Activated T-cell treated with anti-CD3 and anti-CD28 coated beads, Interleukin-2, amount 50 U/mL, for 72 hours (primary cell): Measurements from ENCODE around the gene EIF1B. TPM values are rescaled to one million over a fixed set of nuclear protein-coding genes. Genes with fewer than 3 reads are reported as not detected.

Experiments used
- ATAC-seq, 2 donors: fragments of 150-1000 bp; cut with Tn5 transposase; replicated peaks in 1 of 2; 2 replicates each; pipeline ENCODE4 v1.10.0; 2021; ENCODE audit warnings: moderate library complexity in 2 of 2, mild to moderate bottlenecking in 1 of 2
- DNase-seq, 2 donors: peaks; one replicate each; pipeline ENCODE4 v3.0.0; 2021 to 2022; ENCODE audit warnings: mixed read lengths in 1 of 2
- H3K27ac Mint-ChIP-seq: one replicate; pipeline ENCODE4 v1.8.0; 2022; ENCODE audit warnings: mild to moderate bottlenecking, moderate library complexity, mixed read lengths
- H3K27me3 Mint-ChIP-seq: one replicate; pipeline ENCODE4 v1.8.0; 2022; ENCODE audit warnings: low read depth, mixed read lengths
- H3K36me3 Mint-ChIP-seq, 2 donors: one replicate each; pipeline ENCODE4 v1.8.0; 2022; ENCODE audit warnings: mixed read lengths in 2 of 2, mild to moderate bottlenecking in 1 of 2; ENCODE audit not compliant: insufficient read depth in 2 of 2
- H3K4me1 Mint-ChIP-seq: one replicate; pipeline ENCODE4 v1.8.0; 2022; ENCODE audit warnings: low read depth, mixed read lengths
- H3K4me3 Mint-ChIP-seq, 2 donors: one replicate each; pipeline ENCODE4 v1.8.0; 2022; ENCODE audit warnings: mild to moderate bottlenecking in 2 of 2, mixed read lengths in 2 of 2, moderate library complexity in 2 of 2
- H3K9me3 Mint-ChIP-seq, 2 donors: one replicate each; pipeline ENCODE4 v1.8.0; 2022; ENCODE audit warnings: mixed read lengths in 2 of 2
- total RNA-seq, 2 donors: library from RNA; stranded (reverse); gene quantifications; one replicate each; pipeline ENCODE4 v1.2.3, GENCODE V29; 2022

Gene EIF1B
- total RNA-seq, 2 donors from 2014 or later: 89.6 to 92.4 TPM

DNA sequence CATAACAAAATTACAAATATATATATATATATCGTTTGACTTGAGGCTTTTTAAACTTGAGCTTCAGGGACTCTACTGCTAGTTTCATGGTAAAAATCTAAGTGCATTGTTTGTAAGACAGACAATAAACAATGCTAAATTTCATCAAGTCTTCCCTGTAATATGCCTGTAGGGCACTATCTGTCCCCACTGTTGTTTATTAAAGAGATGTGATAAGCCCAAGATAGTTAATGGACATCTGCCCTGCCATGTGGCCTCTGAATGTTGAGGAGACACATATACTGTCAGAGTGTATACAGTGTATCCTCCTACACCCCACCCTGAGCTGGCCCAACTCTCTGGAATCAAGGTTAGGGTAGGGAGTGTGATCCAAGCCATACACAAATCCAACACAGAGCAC lies 15.1 kb upstream of the EIF1B start:
- Mint-ChIP-seq H3K36me3 (peaks cover 0 to 2% of the 10 kb centered on the region in 2 donors), H3K27me3 (no peaks in the 10 kb centered on the region), H3K27ac (no peak overlapping the region), H3K4me1 (peaks cover 5% of the 10 kb centered on the region), H3K4me3 (no peak overlapping the region), H3K9me3 (no peaks in the 10 kb centered on the region)
- DNase-seq: no peak
- no peak for ATAC-seq

DNA sequence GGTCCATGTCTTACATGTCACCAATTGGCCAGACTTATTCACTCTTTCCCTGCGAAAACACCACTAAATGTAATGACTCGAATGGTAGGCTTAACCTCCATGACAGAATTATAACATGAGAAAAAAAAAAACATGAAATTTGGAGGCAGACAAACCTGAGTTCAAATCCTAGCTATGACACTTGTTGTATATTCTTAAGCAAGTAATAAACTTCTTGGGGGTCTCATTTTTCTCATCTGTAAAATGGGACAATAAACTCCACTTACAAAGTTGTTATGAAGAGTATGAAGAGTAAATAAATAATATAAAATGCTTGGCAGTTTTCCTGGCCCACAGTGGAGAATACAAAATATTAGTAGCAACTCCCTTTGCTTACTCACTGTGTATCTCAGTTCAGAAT lies 11.4 kb upstream of the EIF1B start:
- H3K4me3 Mint-ChIP-seq: no peak overlapping the region
- DNase-seq (no peak), ATAC-seq (no peak)
- no peaks in the 10 kb centered on the region for H3K4me1 Mint-ChIP-seq
- H3K9me3 Mint-ChIP-seq: no peaks in the 10 kb centered on the region
- H3K27me3 Mint-ChIP-seq: no peaks in the 10 kb centered on the region
- H3K27ac Mint-ChIP-seq: no peak overlapping the region
- H3K36me3 Mint-ChIP-seq: no peaks in the 10 kb centered on the region

- ATAC-seq: no peak
- H3K36me3 Mint-ChIP-seq: no peaks in the 10 kb centered on the region
- H3K27me3 Mint-ChIP-seq: no peaks in the 10 kb centered on the region
- H3K4me3 Mint-ChIP-seq: no peak overlapping the region
- no peak for DNase-seq
- H3K4me1 Mint-ChIP-seq: no peaks in the 10 kb centered on the region
- no peaks in the 10 kb centered on the region for H3K9me3 Mint-ChIP-seq
- no peak overlapping the region for H3K27ac Mint-ChIP-seq
Measured at GRCh38 chr3:40299130-40299720, 10.3 kb upstream of the EIF1B start.

GRCh38 chr3:40299721-40300335 lies 9.7 kb upstream of the EIF1B start:
- no peaks in the 10 kb centered on the region for H3K9me3 Mint-ChIP-seq
- H3K36me3 Mint-ChIP-seq: no peaks in the 10 kb centered on the region
- ATAC-seq (no peak), DNase-seq (no peak)
- H3K4me3 Mint-ChIP-seq: no peak overlapping the region
- no peaks in the 10 kb centered on the region for H3K4me1 Mint-ChIP-seq
- H3K27ac Mint-ChIP-seq: no peak overlapping the region
- no peaks in the 10 kb centered on the region for H3K27me3 Mint-ChIP-seq

DNA sequence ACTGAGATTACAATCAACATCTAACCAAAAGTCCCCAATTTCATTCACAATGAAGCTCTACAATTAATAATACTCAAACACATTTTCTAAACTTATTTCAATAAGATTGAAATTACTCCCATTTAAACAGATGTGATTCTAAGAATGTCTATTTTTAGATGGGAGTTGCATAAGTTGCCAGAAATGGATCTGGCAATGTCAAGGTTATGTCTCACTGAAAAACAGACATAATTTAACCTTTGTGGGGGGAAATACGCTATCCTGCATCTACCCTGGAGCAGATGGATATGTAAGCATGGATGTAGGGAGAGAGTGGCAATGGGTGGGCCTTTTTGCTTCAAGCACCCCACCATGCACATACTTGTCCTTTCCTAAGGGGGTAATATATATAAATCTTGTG lies 6.7 kb upstream of the EIF1B start:
- H3K4me1 Mint-ChIP-seq: no peaks in the 10 kb centered on the region
- no peak for DNase-seq
- H3K4me3 Mint-ChIP-seq: no peak overlapping the region
- no peak overlapping the region for H3K27ac Mint-ChIP-seq
- H3K36me3 Mint-ChIP-seq: no peaks in the 10 kb centered on the region
- ATAC-seq: no peak
- H3K9me3 Mint-ChIP-seq: no peaks in the 10 kb centered on the region
- no peaks in the 10 kb centered on the region for H3K27me3 Mint-ChIP-seq

DNA sequence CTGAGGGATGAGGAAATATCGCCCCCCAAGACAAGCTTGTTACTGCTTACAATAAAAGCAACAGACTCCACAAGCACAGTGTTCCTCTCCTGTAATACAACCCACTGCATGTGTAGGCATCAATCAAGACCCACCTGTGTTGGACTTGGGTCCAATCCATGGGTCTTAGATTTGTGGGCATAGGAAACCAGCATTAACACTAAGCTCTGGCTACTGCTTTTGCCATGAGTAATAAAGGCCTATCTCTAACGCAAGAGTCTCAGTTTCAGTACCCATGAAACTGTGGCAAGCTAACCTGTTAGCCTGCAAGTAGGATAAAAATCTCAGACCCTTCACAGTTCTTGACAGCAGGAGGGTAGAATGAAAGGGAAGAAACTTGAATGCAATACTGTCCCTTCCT lies 5.2 kb upstream of the EIF1B start:
- Mint-ChIP-seq H3K27me3 (no peaks in the 10 kb centered on the region), H3K4me3 (no peak overlapping the region), H3K9me3 (no peaks in the 10 kb centered on the region), H3K27ac (no peak overlapping the region), H3K36me3 (no peaks in the 10 kb centered on the region), H3K4me1 (peaks cover 6% of the 10 kb centered on the region)
- DNase-seq: no peak
- ATAC-seq: no peak

GRCh38 chr3:40306336-40306735 lies 3.2 kb upstream of the EIF1B start:
- Mint-ChIP-seq H3K4me1 (peaks cover 13% of the 10 kb centered on the region), H3K4me3 (no peak overlapping the region), H3K36me3 (peaks cover 4 to 16% of the 10 kb centered on the region in 2 donors), H3K27ac (no peak overlapping the region), H3K9me3 (no peaks in the 10 kb centered on the region), H3K27me3 (no peaks in the 10 kb centered on the region)
- DNase-seq (no peak), ATAC-seq (no peak)

DNA sequence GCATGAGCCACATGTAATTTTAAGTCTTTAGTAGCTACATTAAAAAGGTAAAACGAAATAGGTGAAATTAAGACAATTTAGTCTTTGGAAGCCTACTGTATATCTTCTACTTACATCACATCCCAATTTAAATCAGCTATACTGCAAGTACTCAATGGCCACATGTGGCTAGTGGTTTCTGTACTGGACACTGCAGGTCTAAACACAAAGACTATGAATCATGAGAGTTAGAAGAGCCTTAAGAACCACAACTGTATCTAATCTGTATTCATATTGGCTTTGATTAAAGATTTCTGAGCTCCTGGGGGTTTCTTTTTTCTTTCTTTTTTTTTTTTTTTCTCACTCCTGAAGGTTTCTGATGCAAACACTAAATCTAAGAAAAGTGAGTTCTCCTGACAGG lies 2.3 kb upstream of the EIF1B start:
- Mint-ChIP-seq H3K4me3 (no peak overlapping the region), H3K4me1 (peaks cover 22% of the 10 kb centered on the region), H3K27ac (no peak overlapping the region)

DNA sequence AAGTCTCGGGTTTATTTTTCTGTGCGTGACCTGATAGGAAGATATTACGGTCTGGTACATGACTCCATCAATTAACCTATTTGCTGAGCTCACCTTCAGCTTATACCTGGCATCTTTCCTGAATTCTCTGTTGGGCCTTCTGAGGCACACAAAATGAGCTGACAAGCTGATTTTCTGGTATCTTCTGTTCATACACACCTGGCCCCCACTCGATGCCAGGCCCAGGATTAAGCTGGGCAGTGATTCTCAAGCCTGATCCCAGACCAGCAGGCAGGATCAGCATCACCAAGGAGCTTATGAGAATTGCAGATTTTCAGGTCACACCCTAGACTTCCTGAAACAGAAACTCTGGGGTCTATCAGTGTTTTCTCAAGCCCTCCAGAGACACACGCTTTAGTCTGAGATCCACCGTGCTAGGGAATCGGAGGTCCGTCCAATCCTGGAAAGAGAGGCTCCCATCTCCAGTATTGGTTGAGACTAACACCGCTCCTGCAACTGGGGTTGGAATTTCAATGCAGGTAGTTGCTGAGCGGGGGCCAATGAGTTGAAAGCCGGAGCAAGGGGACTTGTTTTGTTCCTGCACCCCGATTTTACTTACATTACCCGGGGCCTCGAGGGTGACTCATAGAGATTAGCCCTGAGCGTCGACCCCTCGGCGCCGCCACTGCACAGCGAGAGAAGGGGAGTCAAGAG lies 636 bp upstream of the EIF1B start:
- Mint-ChIP-seq H3K27me3 (no peaks in the 10 kb centered on the region), H3K9me3 (no peaks in the 10 kb centered on the region)

More for the DNA sequence above, 2.3 kb upstream of the EIF1B start:
- peaks cover 4 to 17% of the 10 kb centered on the region in 2 donors for H3K36me3 Mint-ChIP-seq
- ATAC-seq: no peak
- H3K9me3 Mint-ChIP-seq: no peaks in the 10 kb centered on the region
- H3K27me3 Mint-ChIP-seq: no peaks in the 10 kb centered on the region
- no peak for DNase-seq

DNA sequence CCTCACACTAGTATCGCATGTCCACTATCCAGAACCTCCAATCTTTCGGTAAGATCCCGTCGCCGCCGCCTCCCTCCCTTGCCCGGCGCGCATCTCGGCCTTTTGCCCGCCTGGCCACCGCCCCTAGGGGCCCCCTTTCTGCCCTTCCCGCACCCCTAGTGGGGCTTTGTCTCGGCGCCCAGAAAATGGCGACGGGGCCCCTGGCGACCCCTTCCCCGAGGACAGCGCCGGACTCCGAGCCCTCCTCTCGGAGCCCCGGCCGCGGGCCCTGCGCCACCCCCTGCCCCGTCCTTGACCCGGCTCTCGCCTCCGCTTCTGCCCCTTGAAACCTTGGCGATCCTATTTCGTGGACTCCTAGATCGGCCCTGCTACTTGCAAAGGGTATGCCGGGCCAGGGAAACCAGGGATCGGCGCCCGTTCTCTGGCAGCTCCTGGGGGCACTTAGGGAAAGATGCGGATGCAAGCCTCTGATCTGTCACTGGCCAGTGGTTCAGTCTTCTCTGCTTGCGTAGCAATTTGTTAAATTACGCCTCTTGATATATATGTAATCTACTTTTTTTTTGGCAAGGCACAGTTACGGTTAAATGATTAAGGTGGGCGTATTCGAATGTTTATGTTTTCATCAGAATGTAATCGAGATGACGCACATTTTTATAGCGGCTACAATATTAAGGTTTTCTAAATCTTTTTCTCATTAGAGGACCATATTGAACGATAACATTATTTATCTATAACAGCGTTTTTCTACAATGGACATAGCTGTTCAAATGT lies 603 bp downstream of the EIF1B start:
- ATAC-seq (peak; percentile 20 to 35), DNase-seq (peak; percentile 46)
- H3K27me3 Mint-ChIP-seq: no peaks in the 10 kb centered on the region
- H3K4me3 Mint-ChIP-seq: peak overlapping the region; percentile 99
- H3K4me1 Mint-ChIP-seq: peaks cover 29% of the 10 kb centered on the region
- peak overlapping the region; percentile 100 for H3K27ac Mint-ChIP-seq
- H3K36me3 Mint-ChIP-seq: peaks cover 4 to 20% of the 10 kb centered on the region in 2 donors
- no peaks in the 10 kb centered on the region for H3K9me3 Mint-ChIP-seq

More for the DNA sequence above, 636 bp upstream of the EIF1B start:
- Mint-ChIP-seq H3K27ac (peak overlapping the region; percentile 100), H3K36me3 (peaks cover 4 to 17% of the 10 kb centered on the region in 2 donors), H3K4me3 (peak overlapping the region; percentile 99), H3K4me1 (peaks cover 29% of the 10 kb centered on the region)
- no peak for ATAC-seq
- DNase-seq: no peak

GRCh38 chr3:40310705-40311104 lies 1.2 kb downstream of the EIF1B start:
- H3K27ac Mint-ChIP-seq: peak overlapping the region; percentile 100
- peaks cover 4 to 20% of the 10 kb centered on the region in 2 donors for H3K36me3 Mint-ChIP-seq
- H3K9me3 Mint-ChIP-seq: no peaks in the 10 kb centered on the region
- no peaks in the 10 kb centered on the region for H3K27me3 Mint-ChIP-seq
- DNase-seq (peak in 1 of 2 donors; percentile 9), ATAC-seq (no peak)
- peak overlapping the region; percentile 99 for H3K4me3 Mint-ChIP-seq
- H3K4me1 Mint-ChIP-seq: peaks cover 29% of the 10 kb centered on the region

DNA sequence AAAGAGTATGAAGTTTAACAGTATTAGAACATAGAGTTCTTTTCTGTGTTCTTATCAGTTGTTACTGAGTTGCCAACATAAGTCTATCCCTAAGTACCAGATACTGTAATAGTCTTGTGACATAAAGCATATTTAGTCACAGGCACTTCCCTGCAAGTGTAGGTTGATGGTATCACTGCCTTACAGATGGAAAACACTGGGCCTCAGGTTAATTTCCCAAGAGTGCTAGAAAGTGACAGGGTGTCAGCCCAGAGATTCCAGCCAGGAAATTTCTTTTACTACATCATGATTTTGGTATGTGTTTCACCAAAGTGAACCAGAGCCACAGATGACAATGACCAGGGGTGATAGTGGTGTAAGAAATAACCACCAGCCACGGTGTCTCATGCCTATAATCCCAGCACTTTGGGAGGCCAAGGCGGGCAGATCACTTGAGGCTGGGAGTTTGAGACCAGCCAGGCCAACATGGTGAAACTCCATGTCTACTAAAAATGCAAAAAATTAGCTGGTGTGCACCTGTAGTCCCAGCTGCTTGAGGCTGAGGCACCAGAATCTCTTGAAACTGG lies 3.2 kb downstream of the EIF1B start:
- no peaks in the 10 kb centered on the region for H3K27me3 Mint-ChIP-seq
- DNase-seq (no peak), ATAC-seq (no peak)
- H3K4me1 Mint-ChIP-seq: peaks cover 29% of the 10 kb centered on the region
- peaks cover 4 to 20% of the 10 kb centered on the region in 2 donors for H3K36me3 Mint-ChIP-seq
- H3K27ac Mint-ChIP-seq: peak overlapping the region; percentile 100
- no peaks in the 10 kb centered on the region for H3K9me3 Mint-ChIP-seq
- no peak overlapping the region for H3K4me3 Mint-ChIP-seq
